Testis (tissue), 3 donors: ENCODE data around the gene SAXO2. TPM values are rescaled to one million over a fixed set of nuclear protein-coding genes. Genes with fewer than 3 reads are reported as not detected.
"Not testable (repeated sequence)": the region's sequence is repeated elsewhere in the genome, so short reads cannot be mapped to it uniquely, and the experiment has no call there.

ENCODE experiments used
- DNase-seq: peaks from one replicate; pipeline ENCODE4 v3.0.0-alpha.2; 2019
- H3K27ac ChIP-seq, 2 donors: fragments of 200-600 bp; sonication (generic); one replicate each; pipeline ENCODE4 v1.5.1; 2019
- H3K27me3 ChIP-seq: fragments of 200-600 bp; sonication (generic); one replicate; pipeline ENCODE4 v1.5.1; 2019
- H3K36me3 ChIP-seq: fragments of 200-600 bp; sonication (generic); one replicate; pipeline ENCODE4 v1.5.1; 2017; ENCODE audit warnings: low read depth; ENCODE audit errors: missing control alignments
- H3K4me1 ChIP-seq: fragments of 200-600 bp; sonication (generic); one replicate; pipeline ENCODE4 v1.5.1; 2019
- H3K4me3 ChIP-seq, 2 donors: fragments of 200-600 bp; sonication (generic); one replicate each; pipeline ENCODE4 v1.5.1; 2017 to 2019
- H3K9me3 ChIP-seq: fragments of 200-600 bp; sonication (generic); one replicate; pipeline ENCODE4 v1.5.1; 2017
- POLR2A ChIP-seq: fragments of 450-650 bp; IDR thresholded peaks from one replicate; pipeline ENCODE4 v1.6.1; 2017; ENCODE audit warnings: antibody characterized with exemption, mild to moderate bottlenecking, moderate library complexity
- WGBS, 2 donors: methylation state at CpG; one replicate each; pipeline ENCODE4 v1.1.5; 2018; 5-methylcytosine and 5-hydroxymethylcytosine counted together
- intact Hi-C: fragments of 100-400 bp; cut with DNase I; formaldehyde crosslinking; loops from one replicate; pipeline ENCODE4 v1.15.1; 2023; ENCODE audit warnings: low total_unique reads
- polyA plus RNA-seq: library from polyadenylated mRNA; stranded (reverse); fragments of 350-450 nt; fragmentation: Illumina TruSeq; extraction: RNeasy Lipid Tissue Mini Kit (QIAGEN cat#74804); gene quantifications from one replicate; pipeline ENCODE4 v1.2.3, GENCODE V29; 2014; ENCODE audit warnings: low read depth, low replicate concordance; ENCODE audit not compliant: insufficient read depth
- total RNA-seq, 2 donors: library from RNA; depleted of rRNA; stranded (reverse); fragments of >200 nt; gene quantifications; one replicate each; pipeline ENCODE4 v1.2.3, GENCODE V29; 2016
- TF ChIP-seq, protein P1 (sequence below), 3 experiments: fragments of 450-650 bp in 2 of 3; fragments of 200-600 bp in 1 of 3; sonication (generic) in 1 of 3; IDR thresholded peaks; one replicate each; pipeline ENCODE4 v1.5.1; 2016 to 2019; ENCODE audit warnings: antibody characterized with exemption in 3 of 3, mild to moderate bottlenecking in 2 of 3, moderate library complexity in 1 of 3

Gene SAXO2
- total and polyA plus RNA-seq, 3 donors from 2014 or later: 22.1 to 35.2 (median 28.0) TPM

DNA sequence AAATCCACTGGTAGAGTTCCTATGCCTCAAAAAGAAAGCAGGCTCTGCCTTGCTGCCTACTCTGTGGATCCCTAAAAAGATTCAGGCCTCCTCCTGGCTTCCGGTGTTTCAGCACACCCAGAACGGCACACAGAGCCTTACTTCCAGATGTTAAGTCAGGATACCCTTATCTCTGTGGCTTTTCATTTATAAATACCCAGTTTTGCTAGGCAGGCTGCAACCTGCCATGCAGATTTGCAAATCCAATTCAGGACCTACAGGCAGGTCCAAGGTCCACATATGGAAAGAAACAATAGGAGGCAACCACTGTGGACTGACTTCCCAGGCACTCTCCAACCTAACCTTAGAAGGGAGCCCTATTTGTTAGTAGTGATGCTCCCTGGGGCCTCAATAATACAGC is 30.8 kb upstream of the SAXO2 start:
- intact Hi-C loops: no loop called here
- H3K27me3 ChIP-seq: no peaks in the 10 kb centered on the region
- DNase-seq: no peak
- no peaks in the 10 kb centered on the region for H3K4me1 ChIP-seq
- H3K4me3 ChIP-seq: no peak overlapping the region
- no peaks in the 10 kb centered on the region for H3K36me3 ChIP-seq
- no peak for TF ChIP-seq POLR2A
- TF ChIP-seq, protein P1, sequence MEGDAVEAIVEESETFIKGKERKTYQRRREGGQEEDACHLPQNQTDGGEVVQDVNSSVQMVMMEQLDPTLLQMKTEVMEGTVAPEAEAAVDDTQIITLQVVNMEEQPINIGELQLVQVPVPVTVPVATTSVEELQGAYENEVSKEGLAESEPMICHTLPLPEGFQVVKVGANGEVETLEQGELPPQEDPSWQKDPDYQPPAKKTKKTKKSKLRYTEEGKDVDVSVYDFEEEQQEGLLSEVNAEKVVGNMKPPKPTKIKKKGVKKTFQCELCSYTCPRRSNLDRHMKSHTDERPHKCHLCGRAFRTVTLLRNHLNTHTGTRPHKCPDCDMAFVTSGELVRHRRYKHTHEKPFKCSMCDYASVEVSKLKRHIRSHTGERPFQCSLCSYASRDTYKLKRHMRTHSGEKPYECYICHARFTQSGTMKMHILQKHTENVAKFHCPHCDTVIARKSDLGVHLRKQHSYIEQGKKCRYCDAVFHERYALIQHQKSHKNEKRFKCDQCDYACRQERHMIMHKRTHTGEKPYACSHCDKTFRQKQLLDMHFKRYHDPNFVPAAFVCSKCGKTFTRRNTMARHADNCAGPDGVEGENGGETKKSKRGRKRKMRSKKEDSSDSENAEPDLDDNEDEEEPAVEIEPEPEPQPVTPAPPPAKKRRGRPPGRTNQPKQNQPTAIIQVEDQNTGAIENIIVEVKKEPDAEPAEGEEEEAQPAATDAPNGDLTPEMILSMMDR (IDR thresholded peaks at IDR 0.05): no peak
- no peak overlapping the region for H3K27ac ChIP-seq
- H3K9me3 ChIP-seq: no peaks in the 10 kb centered on the region
- WGBS, 2 donors: 85 to 96% methylated on average over 2 of the region's 2 CpGs

DNA sequence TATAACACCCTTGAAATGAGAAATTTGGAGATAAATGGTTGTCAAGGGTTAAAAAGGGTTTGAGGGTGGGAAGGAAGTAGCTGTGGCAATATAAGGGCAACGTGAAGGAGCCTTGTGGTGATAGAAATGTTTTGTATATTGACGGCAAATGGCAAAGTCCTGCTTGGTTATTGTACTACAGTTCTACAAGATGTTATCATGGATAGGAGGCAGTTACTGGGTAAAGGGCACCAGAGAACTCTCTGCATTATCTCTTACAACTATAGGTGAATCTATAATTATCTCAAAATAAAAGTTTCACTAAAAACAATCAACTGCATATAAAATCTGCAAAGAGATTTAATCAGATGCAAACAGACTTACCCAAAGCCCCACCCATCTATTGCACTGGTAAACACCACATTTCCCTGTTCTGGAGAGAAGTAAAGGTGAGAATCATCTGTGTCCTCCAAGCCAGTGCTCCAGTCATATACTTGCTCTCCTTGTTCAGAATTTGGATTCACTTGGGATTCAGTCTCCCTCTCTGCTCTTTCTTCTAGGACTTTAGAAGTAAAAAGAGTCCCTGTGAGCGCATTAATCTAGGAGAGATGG is 24.6 kb upstream of the SAXO2 start:
- DNase-seq, H3K27me3 ChIP-seq, H3K9me3 ChIP-seq, H3K4me3 ChIP-seq, H3K36me3 ChIP-seq, H3K4me1 ChIP-seq, H3K27ac ChIP-seq, intact Hi-C loops: not testable (repeated sequence)
- WGBS, 2 donors: 51 to 65% methylated on average over 2 of the region's 3 CpGs

DNA sequence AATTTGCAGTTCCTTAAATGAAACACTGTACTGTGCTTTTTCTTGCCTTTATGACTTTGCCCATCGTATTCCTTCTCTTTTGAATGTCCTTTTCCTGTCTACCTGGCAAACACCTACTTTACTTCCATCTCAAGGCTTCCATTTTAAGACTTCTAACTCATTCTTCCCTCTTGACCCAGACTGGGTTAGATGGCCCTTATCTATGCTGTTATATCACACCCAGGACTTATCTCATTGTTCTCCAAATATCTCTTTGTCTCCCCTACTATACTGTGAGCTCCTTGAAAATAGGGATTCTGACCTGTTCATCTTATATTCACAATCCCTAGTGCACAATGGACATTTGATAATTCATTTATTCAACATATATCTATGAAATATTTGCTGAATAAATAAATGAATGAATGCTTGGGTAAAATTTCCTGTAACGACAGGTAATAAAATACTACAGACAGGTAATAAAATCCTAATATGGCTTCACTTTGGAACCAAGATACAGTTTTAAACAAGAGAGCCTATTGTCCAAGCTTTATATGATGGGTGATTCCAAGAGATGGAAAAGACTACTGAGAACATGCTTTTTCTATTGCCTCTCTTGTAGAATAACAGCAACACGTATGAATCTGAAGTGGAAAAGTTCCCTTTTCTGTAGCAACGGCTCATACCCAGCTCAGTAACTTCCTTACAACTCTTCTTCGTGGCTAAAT is 22.8 kb upstream of the SAXO2 start:
- H3K27me3 ChIP-seq: no peaks in the 10 kb centered on the region
- TF ChIP-seq, protein P1 (IDR thresholded peaks at IDR 0.05): no peak
- no peak for TF ChIP-seq POLR2A
- H3K27ac ChIP-seq: no peak overlapping the region
- WGBS, 2 donors: 92 to 94% methylated on average over 5 of the region's 5 CpGs
- no peak for DNase-seq
- no peaks in the 10 kb centered on the region for H3K36me3 ChIP-seq
- H3K4me3 ChIP-seq: no peak overlapping the region
- no peaks in the 10 kb centered on the region for H3K4me1 ChIP-seq
- intact Hi-C loops: no loop called here
- no peaks in the 10 kb centered on the region for H3K9me3 ChIP-seq

DNA sequence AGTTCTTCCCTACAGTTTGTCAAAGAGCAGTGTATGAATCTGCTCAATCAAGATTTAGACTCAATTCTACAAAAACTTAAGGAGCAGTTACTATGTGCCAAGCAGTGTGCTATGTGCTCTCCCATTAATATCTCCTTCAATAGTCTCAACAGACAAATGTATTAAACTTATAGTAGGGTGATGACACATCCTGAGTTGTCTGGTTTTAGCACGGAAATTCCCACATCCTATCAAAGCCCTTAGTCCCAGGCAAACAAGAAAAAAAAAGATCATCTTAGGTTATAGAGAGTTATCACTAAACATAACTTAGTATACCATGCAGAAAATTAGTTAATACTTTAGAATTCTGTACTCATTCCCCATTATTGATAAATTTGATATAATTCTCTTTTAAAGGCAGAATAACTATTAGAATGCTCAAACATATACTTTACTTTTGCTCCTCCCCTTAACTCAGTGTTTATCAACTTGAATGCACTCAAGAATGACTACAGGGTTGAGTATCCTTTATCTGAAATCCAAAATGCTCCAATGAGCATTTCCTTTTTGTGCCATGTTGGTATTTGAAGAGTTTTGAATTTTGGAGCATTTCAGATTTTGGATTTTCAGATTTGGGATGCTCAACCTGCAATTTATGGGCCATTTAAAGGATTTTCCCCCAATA is 20.6 kb upstream of the SAXO2 start:
- WGBS, 2 donors: 95 to 97% methylated on average over 1 of the region's 1 CpG
- intact Hi-C loops, H3K4me1 ChIP-seq, H3K36me3 ChIP-seq, H3K9me3 ChIP-seq, H3K27ac ChIP-seq, H3K27me3 ChIP-seq, DNase-seq, H3K4me3 ChIP-seq: not testable (repeated sequence)

DNA sequence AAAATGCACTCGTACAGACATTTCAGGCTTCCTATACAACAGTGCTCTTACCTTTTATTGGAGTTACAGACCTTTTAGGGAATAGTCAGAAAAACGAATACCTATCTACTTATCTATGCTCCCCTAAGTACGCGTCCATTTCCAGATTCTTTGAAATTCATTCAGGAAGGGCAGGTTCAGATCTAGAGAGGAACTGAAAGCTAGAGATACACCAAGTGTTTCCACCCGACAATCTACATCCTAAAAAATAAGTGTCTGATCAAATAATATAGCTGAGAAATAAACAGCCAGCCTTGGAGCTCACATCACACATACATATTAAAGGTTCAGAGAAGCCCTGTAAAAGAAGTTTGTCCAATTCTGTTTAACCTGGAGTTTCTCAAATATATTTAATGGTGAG is 19.0 kb upstream of the SAXO2 start:
- intact Hi-C loops, H3K27ac ChIP-seq, DNase-seq, H3K27me3 ChIP-seq, H3K4me3 ChIP-seq, H3K36me3 ChIP-seq, H3K4me1 ChIP-seq, H3K9me3 ChIP-seq: not testable (repeated sequence)
- WGBS, 2 donors: 76 to 81% methylated on average over 4 of the region's 5 CpGs

DNA sequence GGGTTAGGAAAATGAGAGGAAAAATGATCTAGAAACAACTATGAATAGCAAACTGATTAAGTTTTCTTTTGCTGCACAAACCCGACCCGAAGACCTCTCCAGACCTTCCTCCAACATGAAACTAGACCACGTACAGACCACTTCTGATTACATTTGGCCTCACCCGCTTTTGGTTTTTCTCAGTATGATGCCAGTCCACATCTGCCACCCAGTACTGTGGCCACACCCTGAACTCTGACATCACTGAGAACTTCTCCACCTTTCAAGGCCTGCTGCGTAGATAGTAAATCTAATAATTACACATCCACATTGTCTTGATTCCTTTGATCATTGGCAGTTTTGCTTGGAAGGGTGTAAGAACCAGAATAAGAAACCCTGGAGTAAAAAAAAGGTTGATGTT is 16.7 kb upstream of the SAXO2 start:
- H3K36me3 ChIP-seq, H3K4me3 ChIP-seq, DNase-seq, H3K27me3 ChIP-seq, intact Hi-C loops, H3K4me1 ChIP-seq, H3K9me3 ChIP-seq, H3K27ac ChIP-seq: not testable (repeated sequence)
- 87 to 90% methylated on average over 5 of the region's 5 CpGs for WGBS, 2 donors

DNA sequence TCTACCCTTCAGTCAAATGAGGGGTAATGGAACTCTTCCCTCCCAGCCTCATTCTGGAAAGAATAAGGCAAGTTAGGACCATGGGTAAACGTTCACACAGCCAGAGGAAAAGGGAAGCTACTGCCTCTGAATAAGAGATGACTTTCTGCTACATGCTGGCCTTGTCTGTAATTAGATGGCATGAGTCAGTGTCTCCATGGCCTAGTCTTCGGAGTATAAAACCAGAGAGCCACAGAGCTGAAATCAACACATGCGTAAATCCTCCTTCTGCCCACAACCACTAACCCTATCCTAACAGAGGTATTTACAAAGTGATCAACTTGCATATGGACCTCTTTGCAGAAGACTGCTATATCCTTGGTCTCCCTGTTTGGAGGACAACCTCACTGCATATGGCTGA is 14.4 kb upstream of the SAXO2 start:
- 85 to 91% methylated on average over 3 of the region's 3 CpGs for WGBS, 2 donors
- H3K36me3 ChIP-seq, DNase-seq, intact Hi-C loops, H3K4me1 ChIP-seq, H3K27ac ChIP-seq, H3K4me3 ChIP-seq, H3K9me3 ChIP-seq, H3K27me3 ChIP-seq: not testable (repeated sequence)

DNA sequence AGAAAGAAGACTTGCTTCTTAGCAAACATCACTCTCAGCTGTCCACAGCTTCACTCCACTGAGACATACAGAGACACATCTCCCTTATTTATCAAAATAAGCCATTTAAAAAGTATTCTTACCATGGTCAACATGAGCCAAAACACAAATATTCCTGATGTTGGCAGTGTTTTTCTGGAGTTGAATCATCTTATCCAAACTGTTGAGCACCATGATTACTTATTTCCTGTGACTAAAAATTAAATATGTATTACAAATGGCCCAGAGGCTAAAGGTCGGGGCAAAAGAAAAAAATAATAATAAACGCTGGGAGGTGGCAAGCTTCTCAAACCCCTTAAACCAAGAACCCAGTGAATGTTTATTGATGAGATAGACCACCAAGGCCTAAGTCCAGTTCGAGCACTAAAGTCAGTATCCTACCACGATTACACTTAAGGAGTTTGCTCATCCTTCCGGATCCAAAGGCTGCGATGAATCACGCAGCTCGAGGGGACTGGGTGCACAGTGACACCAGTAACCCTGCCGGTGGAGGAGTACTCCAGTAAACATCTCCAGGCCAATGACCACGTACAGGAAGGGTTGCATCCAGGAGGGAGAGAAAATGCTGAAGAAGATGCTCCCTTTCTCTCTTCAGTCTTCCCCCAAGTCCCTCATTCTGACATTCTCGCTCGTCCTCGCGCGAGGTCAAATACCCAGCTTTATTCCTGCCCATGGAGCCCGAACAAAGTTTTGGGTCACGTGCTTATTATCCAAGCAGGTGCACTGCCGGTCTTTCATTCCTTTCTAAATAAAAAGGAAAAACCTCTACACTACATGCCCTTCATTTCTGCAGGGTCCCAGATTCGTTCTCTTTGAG is 824 bp upstream of the SAXO2 start:
- WGBS, 2 donors: 1 to 4% methylated on average over 19 of the region's 19 CpGs
- H3K4me3 ChIP-seq: peak overlapping the region; percentile 83 to 84
- peak; percentile 53 for DNase-seq
- intact Hi-C loops, H3K36me3 ChIP-seq, H3K27me3 ChIP-seq, H3K9me3 ChIP-seq, H3K4me1 ChIP-seq: not testable (repeated sequence)
- H3K27ac ChIP-seq: peak overlapping the region; percentile 36 to 47
